Erythroblast (primary cell): ENCODE results near the gene DUSP9.

Source experiments
- GATA1 ChIP-seq: IDR thresholded peaks from 2 replicates; pipeline ENCODE4 v1.6.1; 2011; ENCODE audit warnings: low read depth, mild to moderate bottlenecking, control low read depth, low read length, moderate library complexity
- POLR2A ChIP-seq: IDR thresholded peaks from 2 replicates; pipeline ENCODE4 v1.6.1; 2011; ENCODE audit warnings: mild to moderate bottlenecking, low read length

GRCh38 chrX:153671589-153672530 is 24.9 kb downstream of the DUSP9 start:
- TF ChIP-seq POLR2A (no peak), GATA1 (no peak)
